HG03045 (cell line): Measurements from ENCODE around the gene CCDC158.
"Not testable (repeated sequence)": the region's sequence is repeated elsewhere in the genome, so short reads cannot be mapped to it uniquely, and the experiment has no call there.

Experiments
- ATAC-seq: cut with Tn5 transposase; IDR thresholded peaks from one replicate; pipeline ENCODE4 v1.9.1; 2021; ENCODE audit warnings: mild to moderate bottlenecking, moderate library complexity; ENCODE audit not compliant: unreplicated experiment

The CCDC158 gene

DNA sequence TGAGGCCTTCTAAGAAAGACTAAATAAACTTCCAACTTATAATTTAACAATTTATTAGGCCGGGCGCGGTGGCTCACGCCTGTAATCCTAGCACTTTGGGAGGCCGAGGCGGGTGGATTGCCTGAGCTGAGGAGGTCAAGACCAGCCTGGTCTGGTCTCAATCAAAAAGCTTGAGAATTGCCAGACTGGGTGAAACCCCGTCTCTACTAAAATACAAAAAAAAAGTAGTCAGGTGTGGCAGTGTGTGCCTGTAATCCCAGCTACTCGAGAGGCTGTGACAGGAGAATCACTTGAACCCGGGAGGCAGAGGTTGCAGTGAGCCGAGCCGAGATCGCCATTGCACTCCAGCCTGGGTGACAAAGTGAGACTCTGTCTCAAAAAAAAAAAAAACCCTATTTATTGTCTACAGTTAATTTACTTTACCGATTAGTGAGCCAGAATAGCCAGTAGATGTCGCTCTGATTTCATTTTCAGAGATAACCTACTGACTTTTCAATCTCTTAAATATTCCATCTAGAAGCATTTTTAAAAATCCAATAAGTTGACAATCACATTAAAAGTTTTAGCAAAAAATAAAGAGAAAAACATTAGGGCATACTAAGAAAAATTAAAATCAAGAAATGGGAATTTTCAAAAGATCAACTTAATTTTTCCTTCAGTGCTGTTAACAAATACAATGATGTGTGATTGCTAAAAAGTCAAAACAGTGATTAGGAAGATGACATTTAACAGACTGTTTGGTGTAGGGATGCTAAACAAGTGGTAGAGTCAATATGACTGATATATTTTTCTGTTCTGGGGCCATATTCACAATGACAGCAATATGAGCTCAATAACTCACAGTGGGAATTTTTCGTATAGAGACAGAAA lies 9.8 kb upstream of the CCDC158 start:
- no peak for ATAC-seq

DNA sequence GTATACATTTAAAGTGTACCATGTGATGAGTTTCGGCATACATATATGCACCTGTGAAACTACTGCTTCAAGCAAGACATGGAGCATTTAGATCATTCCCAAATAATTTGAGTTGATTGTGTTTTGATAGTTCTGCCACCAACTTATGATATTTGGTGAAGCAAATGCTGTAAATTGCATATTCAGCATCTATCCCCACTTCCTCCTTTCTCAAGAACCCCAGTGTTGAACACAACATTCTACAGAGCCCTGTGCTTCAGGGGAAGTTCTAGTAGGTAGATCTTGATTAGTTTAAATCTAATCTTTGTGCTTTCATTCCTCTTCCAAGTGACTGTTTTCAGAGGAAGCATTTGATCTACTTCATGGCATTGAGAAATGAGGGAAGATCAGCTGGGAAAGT lies 8.7 kb upstream of the CCDC158 start:
- no peak for ATAC-seq

DNA sequence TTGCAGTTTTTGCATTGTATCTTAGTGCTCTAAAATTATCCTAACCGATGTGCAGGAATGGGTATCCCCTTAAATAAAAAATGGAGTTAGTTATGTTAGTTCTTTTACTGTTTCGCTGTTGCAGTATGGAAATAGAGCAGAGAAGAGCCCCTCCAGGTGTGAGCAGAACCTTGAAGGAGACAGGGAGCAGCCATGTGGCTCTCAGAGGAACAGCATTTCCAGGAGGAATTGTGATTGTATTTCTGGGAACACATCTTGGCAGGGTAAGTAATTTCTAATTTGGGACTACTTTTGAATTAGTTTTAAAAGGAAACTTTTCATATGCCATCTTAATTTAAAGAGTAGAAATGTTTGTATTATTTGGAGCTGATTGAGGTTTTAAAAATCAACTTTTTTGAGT lies 5.3 kb upstream of the CCDC158 start:
- no peak for ATAC-seq

DNA sequence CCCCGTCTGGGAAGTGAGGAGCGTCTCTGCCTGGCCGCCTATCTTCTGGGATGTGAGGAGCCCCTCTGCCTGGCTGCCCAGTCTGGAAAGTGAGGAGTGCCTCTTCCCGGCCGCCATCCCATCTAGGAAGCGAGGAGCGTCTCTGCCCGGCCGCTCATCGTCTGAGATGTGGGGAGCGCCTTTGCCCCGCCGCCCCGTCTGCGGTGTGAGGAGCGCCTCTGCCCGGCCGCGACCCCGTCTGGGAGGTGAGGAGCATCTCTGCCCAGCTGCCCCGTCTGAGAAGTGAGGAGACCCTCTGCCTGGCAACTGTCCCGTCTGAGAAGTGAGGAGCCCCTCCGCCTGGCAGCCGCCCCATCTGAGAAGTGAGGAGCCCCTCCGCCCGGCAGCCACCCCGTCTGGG lies 2.2 kb upstream of the CCDC158 start:
- ATAC-seq, result not testable (repeated sequence)

DNA sequence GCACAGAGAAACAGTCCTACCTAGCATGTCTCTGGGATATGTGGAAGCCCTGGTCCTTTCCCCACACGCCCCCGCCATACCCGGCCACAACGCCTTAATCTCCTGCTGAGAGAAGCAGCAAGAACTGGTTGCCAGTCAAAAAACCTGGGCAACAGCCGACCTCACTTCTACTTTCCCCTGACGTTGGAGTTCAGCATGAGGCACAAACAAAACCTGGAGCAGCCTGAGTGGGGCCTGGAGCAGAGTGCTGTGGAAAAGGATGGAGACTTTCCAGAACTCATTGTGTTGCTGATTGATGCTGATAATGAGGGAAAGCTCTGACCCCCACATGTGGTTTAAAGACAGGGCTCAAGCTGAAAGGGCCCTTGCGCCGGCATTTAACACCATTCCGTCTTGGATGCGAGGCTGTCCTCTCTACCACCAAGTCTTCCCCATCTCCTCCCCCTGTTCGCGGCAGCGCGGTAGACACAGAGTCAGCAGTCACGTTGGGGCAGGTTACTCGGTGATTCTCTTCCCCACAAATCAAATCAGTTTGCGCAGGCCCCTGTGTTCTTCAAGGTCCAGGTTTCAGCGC lies 666 bp downstream of the CCDC158 start:
- ATAC-seq, result no peak

DNA sequence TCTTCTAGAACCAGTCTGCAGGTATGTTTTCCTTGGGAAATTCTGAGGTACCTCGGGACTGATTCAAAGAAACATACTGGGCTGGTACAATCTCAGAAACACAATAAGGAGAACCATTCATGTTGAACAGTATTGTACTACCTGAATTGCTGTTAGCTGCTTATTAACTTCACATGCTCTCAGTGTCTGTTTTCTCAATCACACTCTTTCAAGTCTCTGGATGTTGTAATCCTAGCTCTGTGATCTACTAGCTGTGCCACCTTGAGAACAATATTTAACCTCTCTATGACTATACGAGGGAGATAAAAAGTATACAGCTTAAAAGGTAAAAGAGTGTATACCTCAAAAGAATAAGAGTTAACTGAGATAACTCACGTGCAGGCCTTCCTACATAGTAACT lies 10.3 kb downstream of the CCDC158 start:
- ATAC-seq, result no peak

DNA sequence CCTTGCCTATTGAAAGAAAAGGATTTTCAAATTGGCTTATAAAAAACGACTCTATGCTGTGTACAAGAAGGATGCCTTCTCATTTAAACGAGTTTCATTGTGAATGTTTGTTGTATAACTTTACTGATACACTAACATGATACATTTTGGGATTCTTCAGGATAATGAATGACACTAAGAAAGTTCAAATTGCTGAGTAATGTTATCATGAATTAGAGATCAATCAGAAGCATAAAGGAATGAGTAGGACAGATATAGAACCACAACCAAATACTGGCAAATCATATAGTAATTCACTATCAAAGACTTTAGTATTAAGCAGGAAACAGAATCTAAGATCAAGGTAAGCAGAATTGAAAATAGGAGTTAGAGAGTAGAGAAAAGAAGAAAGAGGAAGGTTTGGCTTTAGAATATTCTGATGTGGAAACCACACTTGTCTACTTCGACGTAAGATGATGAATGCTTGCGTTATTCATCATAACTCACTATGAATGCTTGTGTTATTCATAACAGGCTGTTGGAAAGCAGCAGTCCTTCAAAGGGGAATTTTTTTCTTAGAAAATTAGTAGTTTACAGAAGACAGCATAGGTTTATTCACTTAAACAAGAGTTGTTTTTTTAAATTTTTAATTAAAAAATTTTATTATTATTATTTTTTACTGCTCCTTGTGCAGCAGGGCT lies 13.4 kb downstream of the CCDC158 start:
- no peak for ATAC-seq

DNA sequence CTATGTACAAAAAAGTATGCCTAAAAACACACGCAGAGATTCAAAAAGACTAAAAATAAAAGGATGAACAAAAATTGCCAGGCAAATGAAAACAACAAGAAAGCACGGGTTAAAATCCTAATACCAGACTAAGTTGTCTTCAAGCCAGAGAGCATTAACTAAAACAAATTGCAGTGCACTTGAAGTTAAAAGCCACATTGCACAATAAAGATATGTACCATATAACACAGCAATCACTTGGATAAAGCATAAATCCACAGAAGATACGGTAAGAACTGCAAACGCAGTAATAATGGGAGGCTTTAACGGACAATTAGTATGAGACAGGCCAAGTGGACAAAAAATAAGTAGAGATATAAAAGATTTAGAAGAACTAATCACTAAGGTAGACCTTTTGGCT lies 14.9 kb downstream of the CCDC158 start:
- no peak for ATAC-seq

DNA sequence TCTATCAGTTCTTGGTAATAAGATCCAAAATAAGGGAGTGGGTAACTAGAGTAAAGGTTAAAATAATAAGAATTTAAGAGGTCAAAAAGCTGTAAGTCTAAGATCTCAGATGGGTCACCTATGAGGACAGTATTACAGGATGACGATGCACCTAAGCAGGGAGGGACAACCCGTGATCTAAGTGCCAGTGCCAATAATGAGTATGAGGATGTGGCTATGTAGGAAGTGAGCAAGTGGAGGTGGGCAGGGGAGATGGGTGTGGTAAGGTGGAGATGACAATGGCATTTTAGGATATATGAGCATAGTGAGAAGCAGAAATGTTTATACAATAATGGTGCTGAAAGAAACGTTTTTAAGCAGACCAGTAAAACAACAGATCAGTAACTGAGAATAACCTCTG lies 19.3 kb downstream of the CCDC158 start:
- no peak for ATAC-seq

DNA sequence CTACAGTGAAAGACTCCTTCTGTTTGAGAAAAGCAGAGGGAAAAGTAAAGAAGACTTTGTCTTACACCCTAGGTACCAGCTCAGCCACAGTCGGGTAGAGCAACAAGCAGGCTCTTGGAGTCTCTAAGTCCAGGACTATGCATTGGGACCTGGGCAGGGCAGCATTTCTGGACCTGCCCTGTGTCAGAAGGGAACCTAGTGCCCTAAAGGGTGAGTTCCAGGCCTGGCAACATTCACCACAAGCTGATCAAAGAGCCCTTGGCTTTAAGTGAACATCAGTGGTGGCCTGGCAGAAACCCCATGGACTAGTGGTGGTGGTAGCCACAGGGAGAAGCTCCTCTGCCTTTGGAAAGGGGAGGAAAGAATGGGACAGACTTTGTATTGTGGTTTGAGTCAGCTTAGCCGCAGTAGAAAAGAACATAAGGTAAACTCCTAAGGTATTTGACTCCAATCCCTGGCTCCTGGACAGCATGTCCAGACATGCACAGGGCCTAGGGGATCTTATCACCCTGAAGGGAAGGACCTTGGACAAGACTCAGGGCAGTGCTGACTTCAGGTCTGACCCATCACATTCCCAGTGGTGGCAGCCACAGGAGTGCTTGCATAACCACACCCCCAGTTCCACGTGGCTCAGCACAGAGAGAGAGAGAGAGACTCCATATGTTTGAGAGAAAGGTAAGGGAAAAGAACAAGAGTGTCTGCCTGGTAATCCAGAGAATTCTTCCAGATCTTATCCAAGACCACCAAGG lies 32.6 kb downstream of the CCDC158 start:
- no peak for ATAC-seq

DNA sequence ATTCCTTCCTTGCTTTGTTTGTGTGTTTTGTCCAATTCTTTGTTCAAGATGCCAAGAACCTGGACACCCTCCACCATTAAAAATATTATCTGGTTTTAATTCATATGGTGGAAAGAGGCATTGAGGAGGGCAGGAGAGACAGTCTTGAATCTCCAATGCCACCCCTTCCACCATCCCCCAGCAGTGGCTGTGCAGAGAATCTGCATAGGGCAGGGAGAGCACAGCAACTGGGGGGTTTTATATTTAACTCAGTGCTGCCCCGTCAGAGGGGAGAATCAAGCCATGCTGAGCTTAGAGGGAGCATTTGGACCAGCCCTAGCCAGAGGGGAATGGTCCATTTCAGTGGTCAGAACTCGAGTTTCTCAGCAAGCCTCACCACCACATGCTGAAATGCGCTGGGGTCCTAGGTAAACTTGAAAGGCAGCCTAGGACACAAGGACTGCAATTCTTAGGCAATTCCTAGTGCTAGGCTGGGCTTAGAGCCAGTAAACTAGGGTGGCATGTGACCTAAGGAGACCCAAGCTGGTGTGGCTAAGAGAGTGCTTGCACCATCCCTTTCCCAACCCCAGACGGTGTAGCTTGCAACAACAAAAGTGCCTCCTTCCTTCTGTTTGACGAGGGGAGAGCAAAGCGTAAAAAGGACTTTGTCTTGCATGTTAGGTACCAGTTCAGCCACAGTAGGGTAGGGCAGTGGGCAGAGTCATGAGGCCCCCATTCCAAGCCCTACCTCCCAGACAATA lies 34.2 kb downstream of the CCDC158 start:
- ATAC-seq, result no peak

DNA sequence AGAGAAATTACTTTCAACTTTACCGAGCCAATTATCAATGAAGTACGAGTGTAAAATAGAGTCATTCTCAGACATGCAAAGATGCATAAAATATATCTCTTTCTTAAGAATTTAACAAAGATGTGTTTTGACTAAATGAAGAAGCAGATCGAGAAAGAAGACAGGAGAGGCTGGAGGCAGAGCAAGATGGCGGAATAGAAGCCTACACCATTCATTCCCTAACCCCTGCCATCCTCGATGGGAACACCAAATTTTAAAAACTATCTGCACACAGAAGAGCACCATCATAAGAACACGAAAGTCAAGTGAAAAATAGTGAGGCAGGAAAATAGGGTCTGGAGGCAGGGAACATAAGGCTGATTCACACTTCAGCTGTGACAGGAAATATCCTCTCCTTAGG lies 35.0 kb downstream of the CCDC158 start:
- ATAC-seq, result no peak

DNA sequence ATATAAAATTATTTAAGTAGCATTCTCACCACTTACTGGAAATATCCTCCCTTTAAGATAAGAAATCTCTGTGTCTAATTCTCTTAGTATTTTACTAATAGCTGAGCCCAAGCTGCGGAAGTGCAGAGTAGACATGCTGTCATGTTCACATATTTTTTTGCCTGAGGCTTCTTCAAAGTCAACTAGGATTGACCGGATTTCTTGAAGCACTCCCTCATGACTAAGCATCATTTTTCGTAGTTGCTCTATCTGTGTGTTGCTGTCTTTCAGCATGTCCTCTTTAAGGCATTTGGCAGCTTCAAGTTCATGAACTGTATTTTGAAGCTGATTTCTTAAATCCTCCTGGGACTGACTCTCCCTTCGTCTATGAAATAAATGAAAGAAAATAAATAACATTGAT lies 36.9 kb downstream of the CCDC158 start:
- no peak for ATAC-seq

DNA sequence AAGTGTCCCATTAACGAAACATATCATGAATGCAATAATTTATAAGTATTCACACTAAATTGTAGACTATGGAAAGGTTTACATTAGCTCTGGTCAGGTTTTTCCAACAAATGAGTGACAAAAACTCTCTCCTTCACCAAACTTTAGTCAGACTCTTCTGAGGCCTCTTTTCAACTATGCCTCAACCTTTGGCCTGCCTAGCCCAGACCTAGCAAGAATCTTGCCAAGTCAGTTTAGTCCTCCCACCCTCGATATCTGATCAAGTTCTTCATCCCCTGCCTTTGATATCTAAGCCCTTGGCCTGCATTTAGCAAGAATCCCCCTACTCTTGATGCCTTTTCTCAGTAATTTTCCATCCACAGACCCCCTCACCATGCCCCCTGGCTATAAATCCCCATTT lies 37.9 kb downstream of the CCDC158 start:
- no peak for ATAC-seq

DNA sequence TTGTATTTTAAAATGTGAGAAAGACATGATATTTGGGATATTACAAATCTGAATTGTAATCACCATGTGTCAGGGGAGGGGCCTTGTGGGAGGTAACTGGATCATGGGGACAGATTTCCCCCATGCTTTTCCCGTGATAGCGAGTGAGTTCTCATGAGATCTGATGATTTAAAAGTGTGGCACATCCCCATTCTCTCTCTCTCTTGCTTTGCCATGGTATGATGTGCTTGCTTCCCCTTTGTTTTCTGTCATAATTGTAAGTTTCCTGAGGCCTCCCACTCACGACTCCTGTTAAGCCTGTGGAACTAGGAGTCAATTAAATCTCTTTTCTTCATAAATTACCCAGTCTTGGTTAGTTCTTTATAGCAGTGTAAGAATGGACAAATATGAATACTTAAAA lies 39.0 kb downstream of the CCDC158 start:
- ATAC-seq, result no peak

DNA sequence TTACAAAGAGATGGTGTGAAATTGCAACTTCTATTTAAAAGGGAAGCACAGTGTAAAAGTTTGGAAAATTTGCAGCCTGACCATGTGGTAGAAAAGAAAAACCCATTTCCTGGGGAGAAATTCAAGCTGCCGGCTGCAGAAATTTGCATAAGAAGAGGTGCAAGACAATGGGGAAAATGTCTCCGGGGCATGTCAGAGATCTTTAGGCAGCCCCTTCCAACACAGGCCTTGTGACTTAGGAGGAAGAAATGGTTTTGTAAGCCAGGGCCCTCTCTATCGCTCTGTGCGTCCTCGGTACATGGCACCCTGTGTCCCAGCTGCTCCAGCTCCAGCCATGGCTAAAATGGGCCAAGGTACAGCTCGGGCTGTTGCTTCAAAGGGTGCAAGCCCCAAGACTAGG lies 40.4 kb downstream of the CCDC158 start:
- ATAC-seq, result no peak

DNA sequence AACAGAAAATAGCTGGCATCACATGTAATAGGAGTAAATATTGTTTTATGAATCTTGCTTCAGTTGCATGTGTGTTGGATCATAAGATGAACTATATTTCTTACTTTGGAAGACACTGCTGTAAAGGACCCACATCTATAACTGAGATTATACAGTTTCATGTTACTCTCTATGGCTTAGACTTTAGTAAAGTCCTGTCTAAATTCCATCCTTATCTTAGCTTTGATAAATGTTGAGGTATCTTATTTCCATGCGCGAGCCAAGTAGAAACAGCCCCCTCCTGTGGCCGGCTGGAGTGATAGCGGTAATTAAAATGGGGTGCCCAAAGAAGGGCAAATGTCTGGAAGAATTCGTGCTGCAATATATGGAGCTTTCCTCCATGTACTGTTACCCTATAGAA lies 43.0 kb downstream of the CCDC158 start:
- ATAC-seq, result no peak

DNA sequence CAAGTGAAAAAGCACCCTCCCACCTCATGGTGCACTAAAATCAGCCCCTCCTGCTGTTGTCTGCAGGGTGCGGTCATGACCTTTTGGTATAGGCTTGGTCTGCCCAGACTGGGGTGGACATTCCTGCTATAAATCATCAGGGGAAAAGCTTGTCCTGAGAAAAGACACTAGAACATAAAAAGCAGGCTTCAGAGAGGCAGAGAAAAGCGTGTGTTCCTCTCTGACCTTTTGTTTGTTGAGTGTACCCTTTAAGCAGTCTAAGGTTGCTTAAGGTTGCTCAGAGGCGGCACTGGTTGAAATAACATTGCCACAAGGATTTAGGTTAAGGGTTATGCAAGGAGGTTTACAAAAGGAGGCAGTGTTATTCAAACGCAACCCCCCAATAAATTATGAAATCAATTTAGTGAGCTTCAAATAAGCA lies 43.5 kb downstream of the CCDC158 start:
- no peak for ATAC-seq

DNA sequence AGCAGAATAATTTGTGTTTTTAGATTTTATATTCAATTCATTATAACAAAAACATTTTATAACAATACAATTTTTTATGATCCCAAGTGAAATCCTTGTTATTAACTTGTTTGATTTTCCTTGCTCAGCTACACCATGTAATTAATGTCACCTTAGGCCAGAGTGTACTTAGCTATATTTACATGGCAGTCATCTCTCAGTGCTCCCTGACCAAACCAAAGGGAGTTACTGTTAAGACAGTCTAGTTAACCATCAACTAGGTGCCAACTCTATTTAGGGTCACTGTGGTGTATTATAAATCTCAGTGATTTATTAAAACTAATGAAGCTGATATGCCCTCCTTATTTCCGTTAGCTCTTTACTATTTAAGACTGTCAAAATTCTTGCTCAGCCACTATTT lies 44.4 kb downstream of the CCDC158 start:
- no peak for ATAC-seq

DNA sequence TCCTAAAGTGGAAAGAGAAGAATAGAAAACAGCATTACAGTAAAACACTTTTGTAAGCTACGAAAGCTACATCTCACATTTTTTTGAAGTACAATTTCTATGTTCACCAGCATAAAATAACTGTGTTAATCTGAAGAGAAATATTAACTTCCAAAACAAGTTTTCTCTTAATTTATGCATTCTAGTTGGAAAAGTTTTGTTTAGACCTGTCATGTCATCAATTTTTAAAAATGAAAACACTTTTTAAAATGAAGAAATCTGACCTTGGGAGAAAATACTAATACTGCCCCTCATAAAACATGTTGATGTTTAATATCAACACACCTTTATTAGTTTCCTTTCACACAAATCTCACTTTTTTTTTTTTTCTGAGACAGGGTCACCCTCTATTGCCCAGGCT lies 45.2 kb downstream of the CCDC158 start:
- no peak for ATAC-seq

DNA sequence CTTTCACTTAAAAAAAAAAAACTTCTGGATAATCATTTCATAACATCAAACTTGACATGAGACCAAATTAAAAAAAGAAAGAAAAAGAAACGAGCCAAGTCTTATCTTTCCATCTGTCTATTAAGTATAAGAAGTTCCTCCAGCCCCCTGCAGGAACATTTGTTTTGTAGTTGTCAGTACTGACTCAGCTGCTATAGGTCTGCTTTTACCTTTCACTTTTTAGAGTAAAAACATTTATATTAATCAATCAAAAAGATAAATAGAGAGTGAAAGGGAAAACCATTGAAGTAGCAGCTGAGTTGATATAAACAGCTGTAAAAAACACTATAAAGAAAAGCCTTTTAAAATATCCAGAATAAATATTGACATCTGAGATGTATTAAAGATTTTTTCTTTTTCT lies 46.1 kb downstream of the CCDC158 start:
- ATAC-seq, result no peak
